Measurements from ENCODE around the gene TMEM150B.

- TF ChIP-seq ZNF274 (IDR thresholded peaks at IDR 0.05; ENCODE audit: low read depth, low read length) = no peak
- TF ChIP-seq YY1 (IDR thresholded peaks at IDR 0.05; ENCODE audit: insufficient read depth, insufficient read length) = no peak
Observed at GRCh38 chr19:55345101-55345817, 20.1 kb upstream of the TMEM150B start.

Measured in NT2/D1 (cell line).